SK-N-MC (cell line): Measurements from ENCODE around the gene MAP3K7.

Experiments
- EZH2 ChIP-seq: fragments of 200-600 bp; sonication (generic); IDR thresholded peaks from one replicate; pipeline ENCODE4 v1.6.1; 2017; ENCODE audit warnings: antibody characterized with exemption
- FOXP2 ChIP-seq: optimal IDR thresholded peaks from 2 replicates; pipeline ENCODE3; 2011; ENCODE audit warnings: mild to moderate bottlenecking, moderate library complexity; ENCODE audit not compliant: insufficient read depth; ENCODE audit errors: extremely low read length, control extremely low read depth
- POLR2AphosphoS5 ChIP-seq: IDR thresholded peaks from 2 replicates; pipeline ENCODE4 v1.6.1; 2012; ENCODE audit warnings: mild to moderate bottlenecking, low read depth, low read length, borderline replicate concordance

DNA sequence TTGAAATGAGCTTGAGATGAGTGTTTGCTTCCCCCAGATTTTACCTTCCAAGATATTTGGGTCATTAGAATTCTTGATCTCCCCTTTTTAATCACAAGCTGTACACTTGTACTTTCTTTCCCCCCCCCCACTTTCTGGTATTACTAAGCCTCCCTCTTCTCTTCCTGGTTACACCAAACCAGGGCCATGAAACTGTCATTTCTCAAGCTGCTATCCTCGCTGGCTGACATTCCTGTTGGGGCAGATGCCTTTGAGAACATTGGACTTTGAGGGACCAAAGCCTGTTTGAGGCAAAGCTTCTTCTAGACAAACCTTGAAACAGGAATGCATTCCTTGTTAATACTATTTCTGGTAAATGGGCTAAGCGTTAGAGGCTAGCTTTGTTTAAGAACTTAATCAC is 32.3 kb upstream of the MAP3K7 start:
- no peak for TF ChIP-seq POLR2AphosphoS5
- TF ChIP-seq EZH2: no peak
- no peak for TF ChIP-seq FOXP2
